ENCODE results near the gene SEL1L3.
"Not testable (repeated sequence)": the region's sequence is repeated elsewhere in the genome, so short reads cannot be mapped to it uniquely, and the experiment has no call there.

SEL1L3 gene

DNA sequence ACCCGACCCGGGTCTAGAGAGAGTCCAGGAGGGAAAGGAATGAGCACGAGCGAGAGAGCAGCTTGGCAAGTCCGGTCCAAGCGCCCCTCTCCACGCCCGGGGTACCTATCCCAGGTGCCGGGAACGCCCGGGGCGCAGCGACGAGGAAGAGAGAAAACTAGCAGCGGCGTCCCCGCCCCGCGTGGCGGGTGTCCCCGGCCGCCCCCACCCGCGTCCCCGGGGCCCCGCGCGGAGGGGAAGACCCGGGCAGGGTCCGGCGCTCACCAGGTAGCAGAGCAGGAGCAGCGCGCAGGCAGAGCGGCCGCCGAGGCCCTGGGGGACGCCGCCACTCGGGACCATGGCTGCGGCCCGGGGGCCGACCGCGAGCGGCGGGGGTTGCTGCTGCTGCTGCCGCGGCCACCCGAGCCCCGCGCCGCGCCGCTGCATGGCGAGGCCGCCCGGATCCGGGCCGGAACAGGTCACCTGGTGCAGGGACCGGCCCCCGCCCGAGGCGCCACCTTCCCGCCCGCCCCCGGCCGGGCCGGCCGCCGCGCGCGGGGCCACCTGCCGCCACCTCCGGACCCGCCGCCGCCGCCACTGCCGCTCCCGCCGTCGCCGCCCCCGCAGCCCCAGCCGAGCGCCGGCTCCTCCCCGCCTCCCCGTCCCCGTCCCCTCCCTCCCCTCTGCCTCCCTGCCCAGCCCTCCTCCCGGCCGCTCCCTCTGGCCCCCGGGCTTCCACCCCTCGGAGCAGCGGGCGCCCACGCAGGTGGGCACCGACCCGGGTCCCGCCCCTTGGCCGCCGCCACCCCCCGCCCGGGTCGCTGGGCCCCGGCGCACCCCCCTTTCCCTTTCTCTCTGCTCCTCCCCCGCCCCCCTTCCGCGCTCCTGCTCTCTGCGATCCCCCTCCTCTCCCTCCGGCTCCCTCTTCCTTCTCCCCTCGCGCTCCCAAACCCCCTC is at the start of gene SEL1L3:
SEL1L3 (minus strand) TSS at position 578 of the 936 bp plus-strand sequence; CDS start at position 426, 152 bp downstream.
- peak within 1 kb of the TSS; percentile 77 for H3K9ac ChIP-seq
- peaks cover 36% of the 10 kb centered on the region; the same call in 1 of the 2 replicates for H3K27me3 ChIP-seq
- peaks cover 74% of the 10 kb centered on the region for H3K4me1 ChIP-seq
- H3K4me2 ChIP-seq = peak within 1 kb of the TSS; percentile 94
- no peak for TF ChIP-seq Cebpa-rat (IDR thresholded peaks at IDR 0.05)
- H3K9me3 ChIP-seq = no peaks in the 10 kb centered on the region
- peak within 1 kb of the TSS; percentile 60 for H3K27ac ChIP-seq
- no peaks in the 10 kb centered on the region for H3K36me3 ChIP-seq
- H3K4me3 ChIP-seq = peak within 1 kb of the TSS; percentile 82
- no peaks in the 10 kb centered on the region for H4K20me1 ChIP-seq

- no peak overlapping the region for H3K4me3 ChIP-seq
- H3K4me2 ChIP-seq = no peak overlapping the region
- H4K20me1 ChIP-seq = no peaks in the 10 kb centered on the region
- peaks cover 18% of the 10 kb centered on the region for H3K4me1 ChIP-seq
- no peaks in the 10 kb centered on the region for H3K36me3 ChIP-seq
- H3K9me3 ChIP-seq = no peaks in the 10 kb centered on the region
- no peak overlapping the region for H3K9ac ChIP-seq
- H3K27me3 ChIP-seq = peaks cover 13% of the 10 kb centered on the region
- H3K27ac ChIP-seq = no peak overlapping the region
- TF ChIP-seq Cebpa-rat (IDR thresholded peaks at IDR 0.05) = no peak
These were observed 48.6 kb upstream of the SEL1L3 start for GRCh38 chr4:25911356-25911755.

DNA sequence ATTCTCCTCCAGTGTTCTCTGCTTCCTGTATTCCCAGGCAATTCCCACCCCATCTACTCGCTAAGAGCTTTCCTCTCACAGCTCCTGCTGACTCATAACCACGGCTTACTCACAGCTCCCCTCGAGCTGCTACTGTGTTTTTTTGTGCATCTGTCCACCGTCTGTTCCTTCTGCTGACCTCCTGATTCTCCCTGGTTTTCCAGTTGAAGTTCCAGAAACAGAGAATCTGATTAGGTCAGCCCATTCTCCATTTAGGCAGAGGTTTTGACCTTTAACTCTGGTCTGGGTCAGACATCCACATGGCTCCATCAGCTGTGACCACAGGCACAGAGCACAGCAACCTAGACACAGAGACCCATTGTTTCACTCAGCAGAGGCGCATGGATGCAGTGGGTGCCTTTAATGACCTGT is 45.7 kb upstream of the SEL1L3 start:
- H3K9ac ChIP-seq = no peak overlapping the region
- H4K20me1 ChIP-seq = no peaks in the 10 kb centered on the region
- no peak overlapping the region for H3K4me3 ChIP-seq
- no peak overlapping the region for H3K4me2 ChIP-seq
- H3K27me3 ChIP-seq = peaks cover 10% of the 10 kb centered on the region
- no peak overlapping the region for H3K27ac ChIP-seq
- peaks cover 6% of the 10 kb centered on the region for H3K4me1 ChIP-seq
- no peaks in the 10 kb centered on the region for H3K36me3 ChIP-seq
- no peak for TF ChIP-seq Cebpa-rat (IDR thresholded peaks at IDR 0.05)
- no peaks in the 10 kb centered on the region for H3K9me3 ChIP-seq

GRCh38 chr4:25906113-25906512 is 43.3 kb upstream of the SEL1L3 start:
- H3K4me2 ChIP-seq, H3K9ac ChIP-seq, H3K27ac ChIP-seq, H3K36me3 ChIP-seq, H3K4me1 ChIP-seq, H3K9me3 ChIP-seq, H3K4me3 ChIP-seq, H4K20me1 ChIP-seq, H3K27me3 ChIP-seq: not testable (repeated sequence)

GRCh38 chr4:25905371-25905770 is 42.6 kb upstream of the SEL1L3 start:
- Histone ChIP-seq H3K4me1 (no peaks in the 10 kb centered on the region), H4K20me1 (no peaks in the 10 kb centered on the region), H3K9ac (no peak overlapping the region), H3K9me3 (no peaks in the 10 kb centered on the region), H3K4me3 (no peak overlapping the region), H3K36me3 (no peaks in the 10 kb centered on the region), H3K27ac (no peak overlapping the region), H3K4me2 (no peak overlapping the region), H3K27me3 (no peaks in the 10 kb centered on the region)
- no peak for TF ChIP-seq Cebpa-rat (IDR thresholded peaks at IDR 0.05)

- no peak overlapping the region for H3K4me2 ChIP-seq
- H3K27ac ChIP-seq = no peak overlapping the region
- no peaks in the 10 kb centered on the region for H3K4me1 ChIP-seq
- H3K9ac ChIP-seq = no peak overlapping the region
- H3K9me3 ChIP-seq = no peaks in the 10 kb centered on the region
- TF ChIP-seq Cebpa-rat (IDR thresholded peaks at IDR 0.05) = no peak
- no peaks in the 10 kb centered on the region for H4K20me1 ChIP-seq
- no peak overlapping the region for H3K4me3 ChIP-seq
- H3K36me3 ChIP-seq = no peaks in the 10 kb centered on the region
- no peaks in the 10 kb centered on the region for H3K27me3 ChIP-seq
These were observed 41.9 kb upstream of the SEL1L3 start for GRCh38 chr4:25904748-25905082.

GRCh38 chr4:25903900-25904747 is 41.3 kb upstream of the SEL1L3 start:
- Histone ChIP-seq H4K20me1 (no peaks in the 10 kb centered on the region), H3K4me3 (no peak overlapping the region), H3K4me2 (no peak overlapping the region), H3K27ac (no peak overlapping the region), H3K9ac (no peak overlapping the region), H3K9me3 (no peaks in the 10 kb centered on the region), H3K27me3 (no peaks in the 10 kb centered on the region), H3K4me1 (no peaks in the 10 kb centered on the region), H3K36me3 (no peaks in the 10 kb centered on the region)
- no peak for TF ChIP-seq Cebpa-rat (IDR thresholded peaks at IDR 0.05)

GRCh38 chr4:25901030-25901430 is 38.2 kb upstream of the SEL1L3 start:
- Histone ChIP-seq H4K20me1 (no peaks in the 10 kb centered on the region), H3K9me3 (no peaks in the 10 kb centered on the region), H3K36me3 (no peaks in the 10 kb centered on the region), H3K27me3 (no peaks in the 10 kb centered on the region), H3K4me3 (no peak overlapping the region), H3K27ac (no peak overlapping the region), H3K9ac (no peak overlapping the region), H3K4me1 (no peaks in the 10 kb centered on the region), H3K4me2 (no peak overlapping the region)
- TF ChIP-seq Cebpa-rat (IDR thresholded peaks at IDR 0.05) = no peak

GRCh38 chr4:25900310-25900709 is 37.5 kb upstream of the SEL1L3 start:
- no peaks in the 10 kb centered on the region for H3K36me3 ChIP-seq
- no peaks in the 10 kb centered on the region for H3K4me1 ChIP-seq
- H3K9ac ChIP-seq = no peak overlapping the region
- no peaks in the 10 kb centered on the region for H4K20me1 ChIP-seq
- no peak overlapping the region for H3K4me3 ChIP-seq
- H3K27me3 ChIP-seq = no peaks in the 10 kb centered on the region
- H3K9me3 ChIP-seq = no peaks in the 10 kb centered on the region
- no peak overlapping the region for H3K4me2 ChIP-seq
- TF ChIP-seq Cebpa-rat (IDR thresholded peaks at IDR 0.05) = no peak
- no peak overlapping the region for H3K27ac ChIP-seq
